Ureter (tissue), 1 donor: ENCODE measurements around the gene PRDM15. TPM values are rescaled to one million over a fixed set of nuclear protein-coding genes. Genes with fewer than 3 reads are reported as not detected.
"Not testable (repeated sequence)": the region's sequence is repeated elsewhere in the genome, so short reads cannot be mapped to it uniquely, and the experiment has no call there.

Experiments
- DNase-seq: peaks from one replicate; pipeline ENCODE4 v3.0.0-alpha.2; 2020; ENCODE audit warnings: low spot score
- total RNA-seq: library from RNA; stranded (reverse); gene quantifications from one replicate; pipeline ENCODE4 v1.2.4, GENCODE V29; 2023
- donor health status: DM: yes; HTN: yes; CAD: no.

The PRDM15 gene
- total RNA-seq, 1 donor from 2014 or later, result 14.1 TPM

DNA sequence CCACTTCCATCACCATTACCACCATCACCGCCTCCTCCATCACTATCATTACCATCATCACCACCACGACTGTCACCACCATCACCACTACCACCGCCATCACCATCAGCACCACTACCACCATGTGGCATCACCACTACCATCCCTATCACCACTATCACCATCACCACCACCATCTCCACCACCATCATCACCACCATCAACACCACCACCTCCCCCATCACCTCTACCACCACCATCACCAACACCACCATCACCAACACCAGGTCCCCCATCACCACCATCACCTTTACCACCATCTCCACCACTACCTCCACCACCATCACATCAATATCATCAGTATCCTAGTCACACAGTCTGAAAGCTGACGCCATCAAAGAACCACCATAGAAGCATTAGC lies 72.4 kb downstream of the PRDM15 start:
- no peak for DNase-seq

DNA sequence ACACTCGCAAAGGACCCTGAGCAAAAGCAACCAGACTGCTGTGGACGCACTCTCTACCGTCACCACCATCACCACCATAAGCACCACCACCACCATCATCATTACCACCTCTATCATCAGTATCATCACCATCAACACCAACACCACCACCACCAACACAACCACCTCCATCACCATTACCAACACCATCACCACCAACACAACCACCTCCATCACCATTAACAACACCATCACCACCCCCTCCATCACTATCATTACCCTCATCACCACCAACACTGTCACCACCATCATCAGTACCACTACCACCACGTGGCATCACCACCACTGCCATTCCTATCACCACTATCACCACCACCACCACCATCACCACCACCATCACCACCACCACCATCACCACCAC lies 73.5 kb downstream of the PRDM15 start:
- no peak for DNase-seq

DNA sequence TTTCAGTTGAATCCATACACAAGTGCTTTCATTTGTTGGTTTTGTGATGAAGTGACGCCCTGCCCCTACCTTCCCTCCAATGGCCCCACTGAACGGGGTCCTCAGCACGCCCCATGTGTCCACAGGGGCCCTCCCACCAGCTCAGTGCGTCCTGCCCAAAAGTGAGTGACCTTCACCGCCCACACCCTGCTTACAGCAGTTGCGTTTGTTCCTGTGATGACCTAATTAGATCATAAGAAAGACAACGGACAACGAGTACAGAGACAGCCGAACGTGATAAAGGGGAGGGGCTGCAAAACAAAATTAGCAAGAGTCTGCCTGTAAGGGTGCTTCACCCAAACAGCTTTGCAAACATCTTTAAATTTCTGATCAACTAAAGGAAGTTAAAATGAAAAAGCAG lies 74.1 kb downstream of the PRDM15 start:
- DNase-seq, result no peak

DNA sequence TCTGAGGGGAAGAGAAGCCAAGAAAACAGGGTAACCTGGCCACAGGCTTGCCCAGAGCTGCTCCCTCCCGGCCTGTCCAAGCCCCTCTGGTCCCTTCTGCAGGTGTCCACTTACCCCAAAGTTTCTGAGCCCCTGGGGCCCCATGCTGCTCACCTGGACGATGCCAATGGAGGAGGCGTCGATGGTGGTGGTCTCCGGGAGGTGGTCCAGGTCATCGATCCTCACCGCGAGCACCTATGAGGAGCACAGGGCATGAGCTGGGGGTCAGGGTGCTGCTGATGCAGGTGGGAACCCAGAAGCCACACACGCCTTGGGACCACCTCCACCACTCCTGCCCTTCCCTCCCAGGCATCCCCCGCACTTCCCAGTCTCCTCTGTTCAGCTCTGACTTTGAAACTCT lies 74.8 kb downstream of the PRDM15 start:
- DNase-seq, result no peak

DNA sequence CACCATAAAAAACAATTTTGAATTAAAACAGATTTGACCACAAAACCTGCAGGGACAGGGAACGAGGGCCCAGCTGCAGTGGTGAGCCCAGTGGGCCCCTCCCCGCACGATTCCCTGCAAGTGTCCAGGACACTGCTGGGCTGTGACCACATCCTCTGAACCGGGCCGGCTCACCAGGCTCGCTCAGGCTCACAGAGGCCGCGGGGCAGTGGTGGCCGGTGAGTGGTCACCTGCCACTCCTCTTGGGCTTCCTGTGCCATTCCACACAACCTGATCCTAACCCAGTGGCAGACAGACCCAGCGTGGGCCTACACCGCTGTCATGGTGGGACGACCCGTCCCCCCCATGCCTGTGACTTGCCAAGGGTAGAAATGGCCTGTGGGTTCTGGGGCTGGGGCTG lies 75.8 kb downstream of the PRDM15 start:
- DNase-seq, result no peak

DNA sequence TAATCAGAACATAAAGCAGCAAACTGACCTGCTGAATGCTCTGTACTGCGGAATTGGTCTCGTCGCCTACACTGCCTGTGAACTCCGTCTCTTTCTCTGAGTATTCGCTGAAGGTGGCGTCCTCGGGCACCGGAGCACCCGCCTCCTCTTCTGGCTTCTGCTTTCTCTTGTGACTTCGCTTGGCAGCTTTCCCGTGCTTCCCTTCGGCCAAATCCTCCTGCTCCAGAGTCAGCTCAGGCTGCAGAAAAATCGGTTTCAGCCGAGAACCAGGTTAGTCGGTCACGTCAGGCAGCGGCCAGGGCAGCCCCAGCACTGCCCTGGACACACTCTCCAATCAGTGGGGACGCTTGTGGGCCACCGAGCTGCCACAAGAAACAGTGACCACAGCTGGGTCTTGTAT lies 76.5 kb downstream of the PRDM15 start:
- peak; percentile 73 for DNase-seq

DNA sequence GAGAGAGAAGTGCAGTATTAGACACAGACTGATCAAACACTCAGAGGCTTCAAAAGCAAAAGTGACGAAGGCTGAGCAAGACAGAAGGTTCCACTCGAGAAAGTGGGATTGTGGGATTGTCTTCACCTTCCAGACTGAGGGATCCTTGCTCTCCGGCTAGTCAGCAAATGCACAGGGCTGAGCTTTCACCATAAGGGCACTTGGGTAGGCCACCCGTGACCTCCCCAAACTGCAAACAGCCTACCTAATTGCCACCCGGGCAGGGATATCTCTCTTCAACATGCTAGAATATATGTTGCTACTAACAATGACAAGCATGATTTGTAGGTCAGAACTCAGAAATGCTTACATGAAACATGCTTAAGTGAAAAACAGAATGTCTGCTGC lies 77.0 kb downstream of the PRDM15 start:
- DNase-seq, result no peak

DNA sequence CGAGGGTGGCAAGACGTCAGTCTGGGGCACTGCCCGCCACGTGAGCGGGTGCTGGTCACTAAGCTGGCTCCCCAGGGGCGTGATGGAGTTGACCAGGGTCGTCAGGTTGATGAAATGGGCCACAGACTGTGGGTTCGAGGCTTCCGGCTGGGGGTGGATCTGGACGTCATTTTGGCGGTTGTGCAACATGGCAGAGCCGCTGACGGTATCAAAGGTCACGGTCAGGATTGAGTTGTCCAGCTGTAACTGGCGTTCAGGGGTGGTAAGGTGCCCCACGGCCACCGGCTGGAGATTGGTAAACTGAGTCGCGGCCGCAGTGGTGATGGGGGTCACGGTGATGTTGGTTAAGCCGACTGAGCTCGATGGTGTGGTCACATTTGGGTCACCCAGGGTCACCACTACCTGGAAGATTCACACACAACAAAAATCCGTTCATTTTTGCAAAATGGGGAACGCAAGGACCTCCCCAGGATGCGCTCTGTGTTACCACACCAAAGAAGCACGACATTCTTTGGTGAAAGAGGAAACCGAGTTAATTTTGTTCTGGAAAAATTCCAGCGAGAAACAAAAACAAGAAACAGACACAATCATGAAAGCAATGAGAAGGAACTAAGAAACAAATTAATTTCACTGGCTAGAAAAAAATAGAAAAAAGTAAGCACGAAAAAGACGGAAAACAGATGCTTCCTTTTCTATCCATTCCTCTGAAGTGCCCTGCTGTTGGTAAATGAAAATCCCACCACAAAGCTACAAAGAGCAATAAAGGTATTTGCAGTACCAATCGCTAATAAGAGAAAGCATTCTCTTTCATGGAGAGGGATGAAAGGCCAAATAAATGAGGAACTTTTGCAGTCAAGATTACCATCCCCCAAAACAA lies 77.6 kb downstream of the PRDM15 start:
- DNase-seq, result no peak

DNA sequence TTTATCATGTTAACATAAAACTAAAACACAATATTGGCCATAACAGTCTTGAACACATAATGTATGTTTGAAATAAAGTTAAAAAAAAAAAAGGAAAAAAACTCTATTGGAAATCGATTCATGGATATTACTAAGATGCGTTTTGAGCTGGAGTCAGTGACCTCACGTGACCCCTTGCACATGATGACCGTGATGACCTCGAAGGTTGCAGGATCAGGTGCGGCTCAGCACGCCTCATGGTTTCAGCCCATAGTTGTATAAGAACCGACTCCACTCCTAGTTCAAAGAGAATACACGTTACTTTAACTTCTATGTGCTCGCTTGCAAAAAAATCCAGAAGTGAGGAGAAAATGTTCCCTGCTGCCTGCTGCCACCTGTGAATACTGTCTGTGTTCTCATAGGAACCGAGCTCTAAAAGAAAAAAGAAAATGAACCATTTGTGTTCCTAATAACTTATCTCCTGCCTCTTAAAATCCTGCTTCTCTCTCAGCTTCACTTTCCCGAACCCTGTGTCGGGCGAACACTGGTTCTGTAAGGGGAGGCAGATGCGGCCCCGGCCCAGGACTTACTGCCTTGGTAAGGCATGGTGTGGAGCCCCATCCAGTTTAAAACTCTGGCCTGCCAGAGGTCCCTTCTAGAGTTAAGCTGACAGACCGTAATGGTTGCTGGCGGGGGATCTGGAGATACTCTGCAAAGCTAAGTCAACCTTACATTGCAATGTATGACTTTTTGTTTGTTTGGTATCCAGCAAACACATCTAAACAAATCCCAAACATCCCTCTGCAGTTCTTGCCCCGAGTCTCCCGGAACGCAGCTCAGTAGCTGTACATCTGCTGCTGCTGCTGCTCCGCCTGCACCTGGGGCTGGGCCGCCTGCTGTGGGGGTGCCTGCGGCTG lies 78.5 kb downstream of the PRDM15 start:
- no peak for DNase-seq

DNA sequence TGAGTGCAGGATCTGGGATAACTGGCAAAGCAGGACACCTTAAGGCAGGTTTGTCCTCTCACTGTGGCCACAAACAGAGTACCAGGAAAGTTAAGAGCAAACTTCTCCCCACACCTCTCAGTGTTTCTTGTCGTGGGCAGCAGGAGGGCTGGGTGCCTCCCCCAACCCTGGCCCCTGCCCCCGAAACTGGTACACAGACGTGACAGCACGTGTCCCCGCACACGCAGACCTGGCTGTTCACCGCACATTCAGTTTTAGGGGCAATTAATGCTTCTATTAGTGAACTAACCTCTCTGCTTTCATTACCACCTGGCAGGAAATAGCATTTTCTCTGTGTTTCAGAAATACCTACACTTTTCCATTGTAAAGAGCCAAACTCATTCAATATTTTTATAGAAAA lies 79.4 kb downstream of the PRDM15 start:
- DNase-seq, result no peak

DNA sequence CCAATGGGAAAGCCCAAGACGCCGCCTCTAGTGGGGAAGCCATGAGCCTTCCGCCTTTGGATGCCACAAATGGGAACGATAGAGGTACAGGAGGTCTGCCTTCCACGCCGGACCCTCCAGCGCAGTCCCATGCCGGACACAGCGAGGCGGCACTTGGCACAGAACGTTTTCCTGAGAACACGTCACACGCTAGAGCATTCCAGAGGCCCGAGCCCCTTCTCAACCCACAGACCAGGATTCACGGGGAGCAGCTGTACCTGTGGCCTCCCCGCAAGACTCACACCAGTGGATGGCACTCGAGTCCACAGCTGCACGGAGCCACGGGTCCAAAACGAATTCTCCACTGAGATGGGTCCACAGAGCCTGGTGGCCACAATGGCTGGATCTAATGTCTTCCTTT lies 80.8 kb downstream of the PRDM15 start:
- DNase-seq, result no peak

DNA sequence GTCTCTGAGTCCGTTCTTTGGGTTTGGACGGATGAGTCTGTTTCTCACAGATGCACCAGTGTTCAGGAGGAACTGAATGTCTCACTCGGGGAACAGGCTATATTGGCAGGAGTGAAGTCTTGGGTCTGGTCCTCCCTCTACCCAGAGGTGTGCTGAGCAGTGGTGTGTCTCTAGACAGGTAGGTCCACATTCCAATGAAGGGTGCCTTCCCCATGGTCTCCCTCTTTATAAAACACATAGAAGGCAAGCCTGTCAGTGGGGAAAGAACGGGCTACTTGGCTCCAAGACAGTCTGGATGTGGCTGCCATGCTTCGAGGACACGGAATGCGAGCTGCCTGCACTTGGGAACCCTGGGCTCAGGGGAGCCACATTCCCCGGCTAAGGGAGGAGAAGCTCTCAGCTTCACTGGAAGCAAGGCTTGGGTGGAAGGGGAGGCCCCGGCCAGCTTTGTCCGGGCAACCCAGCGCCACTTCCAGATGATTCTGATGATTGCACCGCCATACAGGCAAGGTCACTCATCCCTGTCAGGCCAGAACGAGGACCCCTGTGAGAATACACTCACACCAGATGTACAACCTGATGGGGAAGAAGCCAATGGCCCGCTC lies 82.6 kb downstream of the PRDM15 start:
- DNase-seq, result no peak

DNA sequence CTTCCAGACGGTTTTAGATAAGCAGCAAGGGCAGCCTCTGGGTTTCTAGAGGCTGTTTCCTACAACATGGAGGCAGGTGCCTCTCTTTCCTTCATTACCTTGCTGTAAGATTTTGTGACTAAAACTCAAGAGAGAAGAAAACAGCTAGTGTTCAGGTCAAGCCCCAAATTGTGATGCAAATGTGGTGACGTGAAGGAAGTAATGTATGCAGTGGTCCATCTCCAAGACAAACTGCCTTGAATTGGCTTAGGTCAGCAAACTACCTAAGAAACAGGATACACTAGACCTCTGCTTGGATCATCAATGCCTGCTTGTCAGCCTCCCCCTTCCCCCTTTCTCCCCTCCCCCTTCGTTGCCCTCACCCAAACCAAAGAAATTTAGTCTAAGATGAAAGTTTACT lies 83.4 kb downstream of the PRDM15 start:
- no peak for DNase-seq

DNA sequence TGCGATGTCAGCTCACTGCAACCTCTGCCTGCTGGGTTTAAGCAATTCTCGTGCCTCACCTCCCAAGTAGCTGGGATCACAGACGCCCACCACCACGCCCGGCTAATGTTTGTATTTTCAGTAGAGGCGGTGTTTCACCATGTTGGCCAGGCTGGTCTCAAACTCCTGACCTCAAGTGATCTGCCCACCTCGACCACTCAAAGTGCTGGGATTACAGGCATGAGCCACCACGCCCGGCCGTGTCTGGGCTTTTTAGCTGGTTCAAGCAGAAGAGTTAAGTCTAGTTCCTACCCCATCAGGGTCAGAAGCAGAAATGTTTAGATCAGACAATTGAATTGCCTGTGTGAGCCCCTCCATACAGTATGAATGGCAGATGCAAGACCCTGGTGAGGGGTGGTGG lies 84.5 kb downstream of the PRDM15 start:
- DNase-seq, result no peak

DNA sequence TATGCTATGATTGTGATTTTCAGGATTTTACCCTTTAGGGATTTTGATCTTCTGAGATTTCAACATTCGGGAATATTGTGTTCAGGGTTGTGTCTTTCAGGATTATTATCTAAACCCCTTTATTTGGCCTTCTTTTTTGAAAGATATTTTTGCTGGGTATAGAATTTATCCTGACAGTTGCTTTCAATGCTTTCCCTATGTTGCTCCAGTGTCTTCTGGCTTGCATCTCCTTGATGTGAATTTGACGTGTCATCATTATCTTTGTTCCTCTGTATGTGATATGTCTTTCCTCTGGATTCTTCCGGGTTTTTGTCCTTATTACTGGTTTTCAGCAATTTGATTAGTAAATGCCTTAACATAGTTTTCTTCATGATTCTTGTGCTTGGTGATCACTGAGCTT lies 86.4 kb downstream of the PRDM15 start:
- DNase-seq, result no peak

DNA sequence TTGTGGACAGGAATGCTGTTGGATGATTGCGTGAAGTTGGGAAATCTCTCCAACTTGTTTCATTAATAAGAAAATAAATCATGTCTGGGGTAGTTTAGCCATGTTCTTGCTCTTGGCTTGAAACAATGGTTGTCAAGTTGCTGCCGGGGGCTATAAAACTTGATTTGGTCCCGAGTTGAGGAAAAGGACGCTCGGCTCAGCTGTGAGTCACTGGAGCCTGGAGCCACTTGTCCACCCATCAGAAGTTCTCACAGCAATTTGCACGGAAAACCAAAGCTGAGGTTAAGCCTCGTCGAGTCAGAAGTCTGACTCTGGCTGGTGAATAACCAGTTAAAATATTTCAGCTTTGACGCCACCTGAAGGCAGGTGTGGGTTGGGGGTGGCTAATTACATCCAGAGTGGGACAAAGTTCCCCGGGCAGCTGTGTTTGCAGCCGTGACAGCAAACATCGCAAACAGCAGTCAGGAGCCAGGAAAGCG lies 92.6 kb downstream of the PRDM15 start:
- DNase-seq, result no peak

DNA sequence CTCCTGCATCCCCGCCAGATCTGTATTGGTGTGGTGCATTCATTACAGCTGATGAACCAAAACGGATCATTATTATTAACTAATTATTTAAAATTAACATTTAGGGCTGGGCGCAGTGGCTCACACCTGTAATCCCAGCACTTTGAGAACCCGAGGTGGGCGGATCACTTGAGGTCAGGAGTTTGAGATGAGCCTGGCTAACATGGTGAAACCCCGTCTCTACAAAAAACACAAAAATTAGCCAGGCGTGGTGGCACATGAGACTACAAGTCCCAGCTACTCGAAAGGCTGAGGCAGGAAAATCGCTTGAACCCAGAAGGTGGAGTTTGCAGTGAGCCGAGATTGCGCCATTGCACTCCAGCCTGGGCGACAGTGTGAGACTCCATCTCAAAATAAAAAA lies 93.9 kb downstream of the PRDM15 start:
- not testable (repeated sequence) for DNase-seq

DNA sequence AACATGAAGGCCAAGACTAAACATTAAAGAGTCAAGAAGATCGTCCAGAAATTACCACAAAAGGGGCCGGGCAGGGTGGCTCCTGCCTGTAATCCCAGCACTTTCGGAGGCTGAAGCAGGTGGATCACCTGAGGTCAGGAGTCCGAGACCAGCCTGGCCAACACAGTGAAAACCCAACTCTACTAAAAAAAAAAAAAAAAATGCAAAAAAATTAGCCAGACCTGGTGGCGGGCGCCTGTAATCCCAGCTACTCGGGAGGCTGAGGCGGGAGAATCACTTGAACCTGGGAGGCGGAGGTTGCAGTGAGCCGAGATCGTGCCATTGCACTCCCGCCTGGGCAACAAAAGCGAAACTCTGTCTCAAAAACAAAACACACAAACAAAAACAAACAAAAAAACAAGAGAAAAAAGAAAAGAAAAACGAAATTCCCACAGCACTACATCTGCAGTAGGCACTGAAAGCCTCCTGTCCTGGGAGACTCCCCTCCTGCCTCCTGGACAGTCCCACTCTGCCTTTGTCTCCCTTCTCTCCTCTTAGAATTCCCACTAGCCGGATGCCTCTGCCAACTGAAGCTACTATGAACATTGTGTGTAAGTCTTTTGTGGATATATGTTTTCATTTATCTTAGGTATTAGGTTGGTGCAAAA lies 94.6 kb downstream of the PRDM15 start:
- no peak for DNase-seq

DNA sequence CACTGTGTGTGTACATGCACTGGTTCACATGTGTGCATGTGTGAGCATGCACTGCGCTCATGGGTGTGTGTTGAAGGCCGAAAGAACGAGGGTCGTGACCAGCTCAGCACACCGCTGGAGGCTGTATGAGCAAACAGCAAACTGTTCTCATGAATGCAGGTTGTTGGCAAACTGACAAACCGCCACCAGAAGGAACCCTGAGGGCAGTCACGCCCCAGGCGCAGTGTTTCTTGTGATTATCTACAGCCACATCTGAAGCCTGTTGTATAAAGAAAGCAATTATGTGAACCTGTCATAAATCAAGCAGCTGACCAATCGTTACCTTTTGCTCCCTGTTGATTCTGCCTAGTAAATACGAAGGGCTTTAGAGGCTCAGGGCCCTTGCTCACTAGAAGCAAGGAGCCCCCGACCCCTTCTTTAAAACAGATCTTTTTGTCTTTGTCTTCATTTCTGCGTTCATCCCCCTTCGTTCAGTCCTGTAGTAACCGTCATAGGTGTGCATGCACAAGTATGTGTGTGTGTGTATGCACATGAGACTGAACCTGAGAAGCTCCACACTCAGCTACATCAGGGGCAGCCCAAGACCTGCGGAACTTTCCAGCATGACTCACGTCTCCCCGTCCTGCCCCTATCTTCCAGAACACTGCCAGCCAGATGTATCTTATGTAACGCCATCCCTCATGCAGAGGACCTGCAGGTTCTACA lies 95.5 kb downstream of the PRDM15 start:
- peak; percentile 85 for DNase-seq

DNA sequence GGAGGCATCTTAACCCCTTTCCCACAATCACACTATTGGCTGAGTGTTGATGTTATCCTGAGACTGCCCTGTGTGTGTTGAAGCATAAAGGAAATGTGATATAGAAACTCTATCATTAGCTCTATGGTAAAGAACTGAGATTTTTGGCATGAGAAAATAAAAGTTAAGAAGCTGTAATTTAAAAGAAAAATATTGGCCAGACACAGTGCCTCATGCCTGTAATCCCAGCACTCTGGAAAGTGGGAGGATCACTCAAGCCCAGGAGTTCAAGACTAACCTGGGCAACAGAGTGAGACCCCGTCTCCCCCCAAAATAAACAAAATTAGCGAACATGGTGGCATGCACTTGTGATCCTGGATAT lies 98.1 kb downstream of the PRDM15 start:
- no peak for DNase-seq

DNA sequence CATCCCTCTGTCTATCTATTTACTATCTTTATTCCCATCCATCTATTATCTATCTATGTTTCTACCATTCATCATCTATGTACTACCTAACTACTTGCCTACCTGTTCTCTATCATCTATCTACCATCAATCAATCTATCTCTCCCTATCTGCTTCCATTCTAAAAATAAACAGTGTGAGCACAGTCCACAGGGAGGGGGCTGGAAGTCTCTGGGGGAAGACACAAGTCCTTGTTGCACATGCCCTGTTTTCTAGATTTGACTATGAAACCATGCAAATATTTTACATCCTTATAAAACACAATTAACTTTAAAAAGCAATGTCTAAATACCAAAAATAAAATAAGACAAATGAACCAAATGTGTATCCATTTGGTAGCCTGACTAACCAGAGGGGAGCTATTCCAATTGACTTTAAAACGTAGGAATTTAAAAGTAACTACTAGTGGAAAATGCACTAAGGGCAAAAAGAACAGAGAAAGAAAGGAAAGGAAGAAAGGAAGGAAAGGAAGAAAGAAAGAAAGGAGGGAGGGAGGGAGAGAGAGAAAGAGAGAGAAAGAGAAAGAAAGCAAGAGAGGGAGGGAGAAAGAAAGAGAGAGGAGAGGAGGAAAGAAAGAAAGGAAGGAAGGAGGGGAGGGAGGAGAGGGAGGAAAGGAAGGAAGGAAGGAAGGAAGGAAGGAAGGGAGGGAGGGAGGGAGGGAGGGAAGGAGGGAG lies 98.7 kb downstream of the PRDM15 start:
- DNase-seq, result no peak
